ENCODE data around the gene KLHDC4. TPM values are rescaled to one million over a fixed set of nuclear protein-coding genes. Genes with fewer than 3 reads are reported as not detected.
A peak's percentile ranks its signal among the peaks of the same experiment; 100 is the strongest.

Gene KLHDC4
- total and polyA plus RNA-seq, 2 of the 4 experiments (the other 2 are of a cell fraction): 13.6 to 19.0 TPM

DNA sequence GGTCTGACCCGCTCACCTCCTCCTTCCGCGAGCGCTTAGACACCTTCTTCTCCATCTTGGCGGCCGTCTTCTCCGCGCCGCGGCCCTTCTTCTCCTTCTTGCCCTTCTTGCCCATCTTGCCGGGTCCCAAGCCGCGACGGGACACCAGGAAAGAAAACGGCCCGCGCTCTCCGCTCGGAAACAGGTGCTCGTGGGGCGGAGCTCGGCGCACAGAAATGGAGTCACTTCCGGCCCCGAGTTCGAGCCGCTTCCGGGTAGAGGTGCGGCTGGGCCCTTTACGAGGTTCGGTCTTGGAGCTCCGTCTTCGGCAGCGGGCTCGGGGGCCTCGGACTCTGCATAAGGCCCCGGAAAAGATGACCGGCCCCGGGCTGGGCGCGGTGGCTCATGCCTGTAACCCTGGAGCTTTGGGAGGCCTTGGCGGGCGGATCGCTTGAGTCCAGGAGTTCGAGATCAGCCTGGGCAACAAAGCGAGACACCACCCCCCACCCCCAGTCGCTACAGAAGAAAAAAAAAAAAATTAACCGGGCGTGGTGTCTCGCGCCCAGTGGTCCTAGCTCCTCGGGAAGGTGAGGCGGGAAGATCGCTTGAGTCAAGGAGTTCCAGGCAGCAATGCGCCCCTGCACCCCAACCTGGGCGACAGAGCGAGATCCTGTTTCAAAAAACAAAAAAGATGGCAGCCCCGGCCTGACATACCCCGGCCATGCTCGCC lies at the start of gene KLHDC4 (continued):
- TF ChIP-seq, protein P1, sequence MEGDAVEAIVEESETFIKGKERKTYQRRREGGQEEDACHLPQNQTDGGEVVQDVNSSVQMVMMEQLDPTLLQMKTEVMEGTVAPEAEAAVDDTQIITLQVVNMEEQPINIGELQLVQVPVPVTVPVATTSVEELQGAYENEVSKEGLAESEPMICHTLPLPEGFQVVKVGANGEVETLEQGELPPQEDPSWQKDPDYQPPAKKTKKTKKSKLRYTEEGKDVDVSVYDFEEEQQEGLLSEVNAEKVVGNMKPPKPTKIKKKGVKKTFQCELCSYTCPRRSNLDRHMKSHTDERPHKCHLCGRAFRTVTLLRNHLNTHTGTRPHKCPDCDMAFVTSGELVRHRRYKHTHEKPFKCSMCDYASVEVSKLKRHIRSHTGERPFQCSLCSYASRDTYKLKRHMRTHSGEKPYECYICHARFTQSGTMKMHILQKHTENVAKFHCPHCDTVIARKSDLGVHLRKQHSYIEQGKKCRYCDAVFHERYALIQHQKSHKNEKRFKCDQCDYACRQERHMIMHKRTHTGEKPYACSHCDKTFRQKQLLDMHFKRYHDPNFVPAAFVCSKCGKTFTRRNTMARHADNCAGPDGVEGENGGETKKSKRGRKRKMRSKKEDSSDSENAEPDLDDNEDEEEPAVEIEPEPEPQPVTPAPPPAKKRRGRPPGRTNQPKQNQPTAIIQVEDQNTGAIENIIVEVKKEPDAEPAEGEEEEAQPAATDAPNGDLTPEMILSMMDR (conservative IDR thresholded peaks at IDR 0.05; ENCODE audit: low read depth, low read length): no peak
- no peak for TF ChIP-seq CEBPB (IDR thresholded peaks at IDR 0.05; ENCODE audit: low read depth, low read length)

- intact Hi-C loops (cut with micrococcal nuclease): no loop called here
- Histone ChIP-seq H2AK5ac (ENCODE audit: low read depth, low read length) (no peak overlapping the region; the same call in 1 of the 2 replicates), H2BK20ac (ENCODE audit: low read depth, low read length) (no peak overlapping the region), H4K8ac (ENCODE audit: low read depth in 2 of 2, low read length in 2 of 2) (no peak overlapping the region), H3K14ac (replicated peaks; ENCODE audit: low read depth, low read length) (no peak overlapping the region), H3K9ac (ENCODE audit: low read depth, low read length) (no peak overlapping the region), H3K56ac (ENCODE audit: extremely low read depth, insufficient read depth, low read length) (no peak overlapping the region), H2AFZ (replicated peaks; ENCODE audit: low read length, poor library complexity) (no peak overlapping the region), H2BK15ac (ENCODE audit: low read depth, low read length) (no peak overlapping the region), H2AK9ac (replicated peaks; ENCODE audit: low read depth, low read length, poor library complexity) (no peak overlapping the region), H4K20me1 (ENCODE audit: insufficient read depth, low read length) (no peaks in the 10 kb centered on the region), H2BK5ac (ENCODE audit: low read depth, low read length, poor library complexity, severe bottlenecking) (no peak overlapping the region), H3K36me3 (ENCODE audit: control insufficient read depth, insufficient read depth, low read length) (no peaks in the 10 kb centered on the region), H3K79me1 (ENCODE audit: low read depth in 1 of 2, low read length in 2 of 2) (no peaks in the 10 kb centered on the region), H3K4me2 (ENCODE audit: low read depth, low read length) (no peak overlapping the region), H2BK120ac (ENCODE audit: low read depth, low read length) (no peak overlapping the region), H3K23ac (ENCODE audit: low read depth, low read length) (no peak overlapping the region), H3K18ac (ENCODE audit: low read depth, low read length) (no peak overlapping the region), H3K9me3 (ENCODE audit: control insufficient read depth, insufficient read depth, low read length) (peaks cover 28% of the 10 kb centered on the region), H3K4me1 (ENCODE audit: control insufficient read depth, insufficient read depth, low read length) (no peaks in the 10 kb centered on the region), H3K9me1 (ENCODE audit: insufficient read depth, low read length) (no peaks in the 10 kb centered on the region), H3K27ac (ENCODE audit: insufficient read depth, low read length) (no peak overlapping the region), H3K4ac (ENCODE audit: low read depth, low read length) (no peak overlapping the region), H4K5ac (ENCODE audit: low read depth, low read length) (no peak overlapping the region), H4K91ac (ENCODE audit: insufficient read depth, low read depth, low read length) (no peak overlapping the region), H3K4me3 (ENCODE audit: insufficient read depth, low read depth, low read length) (no peak overlapping the region), H3K27me3 (ENCODE audit: control insufficient read depth, insufficient read depth, low read length) (peaks cover 12% of the 10 kb centered on the region)
- DNase-seq (no peak), ATAC-seq (ENCODE audit: low read depth) (0 out of 2 replicates have a peak, but pooled peaks have one; percentile 17)
- no TSS peak for BruUV-seq (replicated peaks)
- TF ChIP-seq RAD21 (IDR thresholded peaks at IDR 0.05; ENCODE audit: low read length): no peak
- no peak for TF ChIP-seq NFE2L2 (IDR thresholded peaks at IDR 0.05; ENCODE audit: low read depth, low read length)
- POLR2A ChIA-PET (ENCODE audit: unreplicated experiment): no interaction called here
- dilution Hi-C loops (cut with HindIII; ENCODE audit: low sequenced_read_pairs, unreplicated experiment): no loop called here
- in situ Hi-C loops (cut with MboI; ENCODE audit: low sequenced_read_pairs): no loop called here
- 57% methylated on average over 3 of the region's 5 CpGs; no CpG with 5 or more reads in 1 of the 2 experiments for WGBS, 2 experiments (ENCODE audit: extremely low coverage in 2 of 2, insufficient read length in 1 of 2)
- CTCF ChIA-PET: no interaction called here
These were observed 49.8 kb upstream of the KLHDC4 start for GRCh38 chr16:87815567-87815966.

Measured in IMR-90 (cell line).